Measurements from ENCODE around the gene VPS29.
A peak's percentile ranks its signal among the peaks of the same experiment; 100 is the strongest.
"Not testable (repeated sequence)": the region's sequence is repeated elsewhere in the genome, so short reads cannot be mapped to it uniquely, and the experiment has no call there.

The VPS29 gene

GRCh38 chr12:110498984-110499706, 2.8 kb downstream of the VPS29 start:
- H3K4me3 ChIP-seq (ENCODE audit: low read depth, low read length): no peak overlapping the region
- TF ChIP-seq CTCF (IDR thresholded peaks at IDR 0.05; ENCODE audit: low read depth, low read length): no peak

GRCh38 chr12:110475426-110475825, 26.5 kb downstream of the VPS29 start:
- H3K4me3 ChIP-seq (ENCODE audit: low read depth, low read length): no peak overlapping the region
- TF ChIP-seq CTCF (IDR thresholded peaks at IDR 0.05; ENCODE audit: low read depth, low read length): no peak

- peak within 1 kb of the TSS; percentile 68 for H3K4me3 ChIP-seq (ENCODE audit: low read depth, low read length)
- no peak for TF ChIP-seq CTCF (IDR thresholded peaks at IDR 0.05; ENCODE audit: low read depth, low read length)
These were observed 33.5 kb downstream of the VPS29 start, which contains the start of the genes FAM216A and GPN3 for GRCh38 chr12:110468214-110469048. TSS of gene FAM216A (plus strand) at chr12:110468845. CDS start at chr12:110468876, 31 bp downstream. TSS of gene GPN3 (minus strand) at chr12:110468257. CDS start at chr12:110468203, 54 bp downstream.

- TF ChIP-seq CTCF (IDR thresholded peaks at IDR 0.05; ENCODE audit: low read depth, low read length): no peak
- H3K4me3 ChIP-seq (ENCODE audit: low read depth, low read length): peak overlapping the region; percentile 68
These were observed 34.1 kb downstream of the VPS29 start for GRCh38 chr12:110467847-110468213.

GRCh38 chr12:110466791-110467190, 35.1 kb downstream of the VPS29 start:
- no peak for TF ChIP-seq CTCF (IDR thresholded peaks at IDR 0.05; ENCODE audit: low read depth, low read length)
- H3K4me3 ChIP-seq (ENCODE audit: low read depth, low read length): 0 out of 2 replicates have a peak overlapping the region, but pooled peaks have one; percentile 68

- H3K4me3 ChIP-seq (ENCODE audit: low read depth, low read length): not testable (repeated sequence)
These were observed 36.1 kb downstream of the VPS29 start for GRCh38 chr12:110465765-110466164.

GRCh38 chr12:110465024-110465423, 36.9 kb downstream of the VPS29 start:
- H3K4me3 ChIP-seq (ENCODE audit: low read depth, low read length): no peak overlapping the region
- TF ChIP-seq CTCF (IDR thresholded peaks at IDR 0.05; ENCODE audit: low read depth, low read length): no peak

- not testable (repeated sequence) for H3K4me3 ChIP-seq (ENCODE audit: low read depth, low read length)
These were observed 40.7 kb downstream of the VPS29 start for GRCh38 chr12:110461189-110461588.
